Neural progenitor cell (in vitro differentiated cells): ENCODE measurements around the gene IER3. TPM values are rescaled to one million over a fixed set of nuclear protein-coding genes. Genes with fewer than 3 reads are reported as not detected.

Source experiments
- DNase-seq: peaks from one replicate; pipeline ENCODE4 v3.0.0-alpha.2; 2016; ENCODE audit warnings: low spot score
- H2AFZ ChIP-seq: fragments of 200-600 bp; sonication (generic); replicated peaks from 2 replicates; pipeline ENCODE4 v1.6.1; 2016; ENCODE audit warnings: antibody characterized with exemption
- H3F3A ChIP-seq: fragments of 200-600 bp; sonication (generic); 2 replicates; pipeline ENCODE4 v1.6.1; 2016; ENCODE audit warnings: antibody characterized with exemption, low read depth
- H3K27ac ChIP-seq: fragments of 200-600 bp; sonication (generic); 2 replicates; pipeline ENCODE4 v1.5.1; 2016; ENCODE audit warnings: mild to moderate bottlenecking
- H3K27me3 ChIP-seq: fragments of 200-600 bp; sonication (generic); 2 replicates; pipeline ENCODE4 v1.6.1; 2016; ENCODE audit warnings: mild to moderate bottlenecking, moderate library complexity
- H3K36me3 ChIP-seq: fragments of 200-600 bp; sonication (generic); 2 replicates; pipeline ENCODE4 v1.5.1; 2016
- H3K4me1 ChIP-seq: fragments of 200-600 bp; sonication (generic); 2 replicates; pipeline ENCODE4 v1.6.1; 2016; ENCODE audit warnings: mixed run types
- H3K4me2 ChIP-seq: fragments of 200-600 bp; sonication (generic); 2 replicates; pipeline ENCODE4 v1.6.1; 2016
- H3K4me3 ChIP-seq: fragments of 200-600 bp; sonication (generic); 2 replicates; pipeline ENCODE4 v1.5.1; 2016
- H3K79me2 ChIP-seq: fragments of 200-600 bp; sonication (generic); 2 replicates; pipeline ENCODE4 v1.6.1; 2016; ENCODE audit warnings: low read depth
- H3K9ac ChIP-seq: fragments of 200-600 bp; sonication (generic); 2 replicates; pipeline ENCODE4 v1.6.1; 2016
- H3K9me3 ChIP-seq: fragments of 200-600 bp; sonication (generic); 2 replicates; pipeline ENCODE4 v1.5.1; 2016; ENCODE audit warnings: low read depth
- H4K20me1 ChIP-seq: fragments of 200-600 bp; sonication (generic); 2 replicates; pipeline ENCODE4 v1.6.1; 2016; ENCODE audit warnings: low read depth
- H3K27ac Mint-ChIP-seq: 3 replicates; pipeline ENCODE4 v1.8.0; 2021; ENCODE audit warnings: mixed read lengths
- H3K27me3 Mint-ChIP-seq: 2 replicates; pipeline ENCODE4 v1.8.0; 2022; ENCODE audit warnings: low read depth, mild to moderate bottlenecking, inconsistent platforms, moderate library complexity, mixed read lengths; ENCODE audit not compliant: insufficient read depth
- H3K36me3 Mint-ChIP-seq: 3 replicates; pipeline ENCODE4 v1.8.0; 2021; ENCODE audit warnings: mixed read lengths
- H3K4me1 Mint-ChIP-seq: 3 replicates; pipeline ENCODE4 v1.8.0; 2021; ENCODE audit warnings: mixed read lengths
- H3K4me3 Mint-ChIP-seq: 3 replicates; pipeline ENCODE4 v1.8.0; 2021; ENCODE audit warnings: mild to moderate bottlenecking, moderate library complexity, mixed read lengths
- H3K9me3 Mint-ChIP-seq: 3 replicates; pipeline ENCODE4 v1.8.0; 2020; ENCODE audit warnings: mixed read lengths
- CTCF ChIP-seq: fragments of 200-600 bp; sonication (generic); IDR thresholded peaks from 2 replicates; pipeline ENCODE4 v1.5.1; 2017; ENCODE audit warnings: antibody characterized with exemption, mild to moderate bottlenecking
- EZH2 ChIP-seq: fragments of 200-600 bp; sonication (generic); IDR thresholded peaks from 2 replicates; pipeline ENCODE4 v1.6.1; 2017; ENCODE audit warnings: antibody characterized with exemption, mild to moderate bottlenecking, moderate library complexity
- EZH2phosphoT487 ChIP-seq: fragments of 200-600 bp; sonication (generic); IDR thresholded peaks from 2 replicates; pipeline ENCODE4 v1.6.1; 2017; ENCODE audit warnings: antibody characterized with exemption
- total RNA-seq: library from RNA; depleted of rRNA; stranded (reverse); fragments of >200 nt; gene quantifications from 2 replicates; pipeline ENCODE4 v1.2.3, GENCODE V29; 2015; ENCODE audit warnings: low replicate concordance

Gene IER3
- total RNA-seq, 1 donor from 2014 or later: 2.0 TPM

GRCh38 chr6:30790724-30791383 lies 46.5 kb upstream of the IER3 start:
- no peaks in the 10 kb centered on the region for H3K27me3 Mint-ChIP-seq
- Histone ChIP-seq H3K36me3 (no peaks in the 10 kb centered on the region), H3K79me2 (no peaks in the 10 kb centered on the region), H3K4me2 (no peak overlapping the region), H3K4me1 (no peaks in the 10 kb centered on the region), H4K20me1 (no peaks in the 10 kb centered on the region), H3K9me3 (no peaks in the 10 kb centered on the region), H3K27me3 (peaks cover 3% of the 10 kb centered on the region), H3K27ac (no peak overlapping the region), H2AFZ (no peak overlapping the region), H3K9ac (no peak overlapping the region), H3F3A (peaks cover 4% of the 10 kb centered on the region), H3K4me3 (no peak overlapping the region)
- peak overlapping the region; percentile 53 for H3K27ac Mint-ChIP-seq
- no peak for TF ChIP-seq CTCF
- no peak for TF ChIP-seq EZH2phosphoT487
- no peak for TF ChIP-seq EZH2
- H3K4me1 Mint-ChIP-seq: peaks cover 15% of the 10 kb centered on the region
- H3K36me3 Mint-ChIP-seq: no peaks in the 10 kb centered on the region
- H3K4me3 Mint-ChIP-seq: no peak overlapping the region
- DNase-seq: peak; percentile 23
- H3K9me3 Mint-ChIP-seq: no peaks in the 10 kb centered on the region

GRCh38 chr6:30789606-30790005 lies 45.3 kb upstream of the IER3 start:
- Histone ChIP-seq H3F3A (peaks cover 4% of the 10 kb centered on the region), H3K27ac (no peak overlapping the region), H4K20me1 (no peaks in the 10 kb centered on the region), H3K79me2 (no peaks in the 10 kb centered on the region), H3K4me2 (no peak overlapping the region), H3K4me3 (no peak overlapping the region), H2AFZ (no peak overlapping the region), H3K36me3 (no peaks in the 10 kb centered on the region), H3K27me3 (peaks cover 3% of the 10 kb centered on the region), H3K9ac (no peak overlapping the region), H3K9me3 (no peaks in the 10 kb centered on the region), H3K4me1 (no peaks in the 10 kb centered on the region)
- Mint-ChIP-seq H3K4me1 (peaks cover 15% of the 10 kb centered on the region), H3K9me3 (peaks cover 3% of the 10 kb centered on the region), H3K36me3 (no peaks in the 10 kb centered on the region), H3K27ac (no peak overlapping the region), H3K4me3 (no peak overlapping the region), H3K27me3 (no peaks in the 10 kb centered on the region)
- DNase-seq: no peak
- no peak for TF ChIP-seq EZH2
- TF ChIP-seq EZH2phosphoT487: no peak
- TF ChIP-seq CTCF: no peak

GRCh38 chr6:30787954-30788353 lies 43.6 kb upstream of the IER3 start:
- no peaks in the 10 kb centered on the region for H3K27me3 Mint-ChIP-seq
- peak overlapping the region; percentile 14 for H2AFZ ChIP-seq
- H3K79me2 ChIP-seq: no peaks in the 10 kb centered on the region
- H3K27ac Mint-ChIP-seq: no peak overlapping the region
- peaks cover 9% of the 10 kb centered on the region for H3K4me1 Mint-ChIP-seq
- H3K9me3 ChIP-seq: no peaks in the 10 kb centered on the region
- no peak overlapping the region for H3K4me2 ChIP-seq
- no peaks in the 10 kb centered on the region for H4K20me1 ChIP-seq
- no peak for DNase-seq
- no peaks in the 10 kb centered on the region for H3F3A ChIP-seq
- TF ChIP-seq EZH2phosphoT487 (no peak), EZH2 (no peak), CTCF (no peak)
- peaks cover 3% of the 10 kb centered on the region for H3K9me3 Mint-ChIP-seq
- no peak overlapping the region for H3K9ac ChIP-seq
- no peak overlapping the region for H3K4me3 ChIP-seq
- H3K36me3 ChIP-seq: no peaks in the 10 kb centered on the region
- H3K36me3 Mint-ChIP-seq: no peaks in the 10 kb centered on the region
- no peak overlapping the region for H3K4me3 Mint-ChIP-seq
- H3K4me1 ChIP-seq: no peaks in the 10 kb centered on the region
- peaks cover 3% of the 10 kb centered on the region for H3K27me3 ChIP-seq
- H3K27ac ChIP-seq: no peak overlapping the region
